Measurements from ENCODE around the gene BCAR1. TPM values are rescaled to one million over a fixed set of nuclear protein-coding genes. Genes with fewer than 3 reads are reported as not detected.
"Not testable (repeated sequence)": the region's sequence is repeated elsewhere in the genome, so short reads cannot be mapped to it uniquely, and the experiment has no call there.

BCAR1 gene
- total RNA-seq, 1 experiment from 2014 or later, result 58.6 TPM

DNA sequence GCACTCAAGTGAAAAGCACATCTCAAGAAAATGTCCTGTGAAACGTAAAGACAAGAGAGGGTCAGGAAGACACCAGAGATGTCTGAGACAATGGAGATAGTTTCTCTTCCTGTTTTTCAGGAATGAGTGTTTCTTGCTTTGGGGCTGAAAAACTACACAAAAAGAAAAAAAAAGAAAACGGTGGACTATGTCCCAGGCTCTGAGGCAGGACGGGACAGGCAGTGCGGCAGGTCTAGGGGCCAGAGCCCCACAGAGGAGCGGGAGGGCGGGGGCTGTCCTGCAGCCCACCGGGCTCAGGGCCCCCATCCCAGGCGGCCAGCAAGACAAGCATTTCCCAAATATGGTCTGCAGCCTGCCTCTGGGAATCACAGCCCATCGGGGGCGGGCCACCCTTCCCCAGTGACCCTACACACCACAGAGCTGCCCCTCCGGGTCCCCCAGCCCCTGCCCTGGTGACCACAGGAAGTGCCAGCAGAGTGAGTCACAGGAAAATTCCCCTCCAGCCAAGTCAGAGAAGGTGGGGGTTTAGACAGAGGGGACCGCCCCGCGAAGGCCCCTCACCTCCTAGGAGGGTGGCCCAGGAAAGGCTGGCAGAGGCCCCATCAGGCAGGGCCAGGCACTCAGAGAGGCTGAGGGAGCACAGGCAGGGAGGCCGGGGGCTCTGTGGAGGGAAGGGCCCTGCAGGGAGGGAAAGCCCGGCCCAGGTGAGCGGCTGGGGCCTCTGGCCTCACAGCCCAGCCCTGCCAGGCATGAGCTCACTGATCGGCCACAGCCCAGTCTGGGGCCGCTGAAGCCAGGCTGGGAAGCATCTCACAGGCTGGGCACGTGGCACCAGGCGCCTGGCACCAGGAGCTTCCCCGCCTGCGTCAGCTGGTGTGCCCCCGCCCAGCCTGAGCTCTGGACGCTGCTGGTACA lies 6.3 kb downstream of the BCAR1 start:
- intact Hi-C loops (cut with micrococcal nuclease), result loop anchor here (2.0 kb wide), 1 partner anchor 140 kb away; no protein-coding TSS in a partner anchor
- peaks cover 37% of the 10 kb centered on the region for H3K4me1 Mint-ChIP-seq (ENCODE audit: insufficient read depth, unreplicated experiment)

DNA sequence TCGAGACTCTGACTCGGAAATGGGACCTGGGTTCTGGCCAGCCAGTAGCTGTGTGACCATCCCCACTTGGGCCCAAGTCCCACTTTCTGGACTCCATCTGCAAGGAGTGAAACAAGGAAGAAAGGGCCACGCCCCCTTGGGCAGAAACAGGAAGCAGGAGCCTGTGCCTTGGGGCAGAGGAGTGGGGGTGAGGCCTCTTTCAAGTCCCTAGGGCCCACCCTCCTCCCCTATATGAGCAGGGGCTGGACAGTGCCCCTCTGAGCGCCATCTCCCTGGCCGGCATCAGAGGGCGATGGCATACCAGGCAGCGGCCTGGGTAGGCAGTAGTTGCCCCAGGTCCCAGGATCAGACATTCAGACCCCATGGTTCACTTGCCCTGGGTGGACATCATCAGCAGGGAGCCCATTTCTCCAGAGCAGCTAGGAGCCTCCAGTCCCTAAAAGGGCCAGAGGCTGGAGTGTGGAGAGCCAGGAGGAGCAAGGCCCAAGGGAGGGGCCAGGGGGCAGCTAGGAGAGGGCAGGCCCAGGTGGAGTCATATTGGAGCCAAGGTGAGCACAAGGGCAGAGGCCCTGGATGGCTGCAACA lies 7.1 kb downstream of the BCAR1 start:
- no TSS peak for BruUV-seq (replicated peaks)
- ChIA-PET POLR2A (interaction anchor here (0.6 to 2.2 kb wide), 7 partner anchors 10 to 194 kb away, joined by 3 to 8 read pairs (median 3); no protein-coding TSS in a partner anchor), CTCF (interaction anchor here (0.6 to 3.8 kb wide), 5 partner anchors 10 to 138 kb away, joined by 3 to 22 read pairs (median 4); no protein-coding TSS in a partner anchor)
- DNase-seq (ENCODE audit: unreplicated experiment), result no peak
- Mint-ChIP-seq H3K27me3 (ENCODE audit: insufficient read depth, unreplicated experiment) (no peaks in the 10 kb centered on the region), H3K4me3 (ENCODE audit: unreplicated experiment) (peak overlapping the region; percentile 22), H3K36me3 (ENCODE audit: insufficient read depth, unreplicated experiment) (peaks cover 35% of the 10 kb centered on the region), H3K4me1 (ENCODE audit: insufficient read depth, unreplicated experiment) (peaks cover 37% of the 10 kb centered on the region), H3K27ac (ENCODE audit: low read depth, unreplicated experiment) (peak overlapping the region; percentile 96), H3K9me3 (ENCODE audit: unreplicated experiment) (no peaks in the 10 kb centered on the region)
- intact Hi-C loops (cut with micrococcal nuclease), result loop anchor here (2.0 kb wide), 1 partner anchor 140 kb away; no protein-coding TSS in a partner anchor
- TF ChIP-seq, protein P1, sequence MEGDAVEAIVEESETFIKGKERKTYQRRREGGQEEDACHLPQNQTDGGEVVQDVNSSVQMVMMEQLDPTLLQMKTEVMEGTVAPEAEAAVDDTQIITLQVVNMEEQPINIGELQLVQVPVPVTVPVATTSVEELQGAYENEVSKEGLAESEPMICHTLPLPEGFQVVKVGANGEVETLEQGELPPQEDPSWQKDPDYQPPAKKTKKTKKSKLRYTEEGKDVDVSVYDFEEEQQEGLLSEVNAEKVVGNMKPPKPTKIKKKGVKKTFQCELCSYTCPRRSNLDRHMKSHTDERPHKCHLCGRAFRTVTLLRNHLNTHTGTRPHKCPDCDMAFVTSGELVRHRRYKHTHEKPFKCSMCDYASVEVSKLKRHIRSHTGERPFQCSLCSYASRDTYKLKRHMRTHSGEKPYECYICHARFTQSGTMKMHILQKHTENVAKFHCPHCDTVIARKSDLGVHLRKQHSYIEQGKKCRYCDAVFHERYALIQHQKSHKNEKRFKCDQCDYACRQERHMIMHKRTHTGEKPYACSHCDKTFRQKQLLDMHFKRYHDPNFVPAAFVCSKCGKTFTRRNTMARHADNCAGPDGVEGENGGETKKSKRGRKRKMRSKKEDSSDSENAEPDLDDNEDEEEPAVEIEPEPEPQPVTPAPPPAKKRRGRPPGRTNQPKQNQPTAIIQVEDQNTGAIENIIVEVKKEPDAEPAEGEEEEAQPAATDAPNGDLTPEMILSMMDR (IDR thresholded peaks at IDR 0.05; ENCODE audit: unreplicated experiment), result no peak

More for the DNA sequence above, 6.3 kb downstream of the BCAR1 start:
- ChIA-PET POLR2A (interaction anchor here (0.6 to 2.2 kb wide), 15 partner anchors 10 to 193 kb away, joined by 3 to 18 read pairs (median 3); partner anchors contain the start of gene CFDP1), CTCF (interaction anchor here (0.6 to 3.8 kb wide), 14 partner anchors 7 to 220 kb away, joined by 3 to 22 read pairs (median 4); partner anchors contain the start of gene TMEM170A)
- no peaks in the 10 kb centered on the region for H3K9me3 Mint-ChIP-seq (ENCODE audit: unreplicated experiment)
- peaks cover 31% of the 10 kb centered on the region for H3K36me3 Mint-ChIP-seq (ENCODE audit: insufficient read depth, unreplicated experiment)
- H3K27ac Mint-ChIP-seq (ENCODE audit: low read depth, unreplicated experiment), result peak overlapping the region; percentile 96
- H3K4me3 Mint-ChIP-seq (ENCODE audit: unreplicated experiment), result peak overlapping the region; percentile 45
- DNase-seq (ENCODE audit: unreplicated experiment), result peak; percentile 87
- no peaks in the 10 kb centered on the region for H3K27me3 Mint-ChIP-seq (ENCODE audit: insufficient read depth, unreplicated experiment)
- BruUV-seq (replicated peaks), result no TSS peak
- TF ChIP-seq, protein P1 (IDR thresholded peaks at IDR 0.05; ENCODE audit: unreplicated experiment), result no peak

DNA sequence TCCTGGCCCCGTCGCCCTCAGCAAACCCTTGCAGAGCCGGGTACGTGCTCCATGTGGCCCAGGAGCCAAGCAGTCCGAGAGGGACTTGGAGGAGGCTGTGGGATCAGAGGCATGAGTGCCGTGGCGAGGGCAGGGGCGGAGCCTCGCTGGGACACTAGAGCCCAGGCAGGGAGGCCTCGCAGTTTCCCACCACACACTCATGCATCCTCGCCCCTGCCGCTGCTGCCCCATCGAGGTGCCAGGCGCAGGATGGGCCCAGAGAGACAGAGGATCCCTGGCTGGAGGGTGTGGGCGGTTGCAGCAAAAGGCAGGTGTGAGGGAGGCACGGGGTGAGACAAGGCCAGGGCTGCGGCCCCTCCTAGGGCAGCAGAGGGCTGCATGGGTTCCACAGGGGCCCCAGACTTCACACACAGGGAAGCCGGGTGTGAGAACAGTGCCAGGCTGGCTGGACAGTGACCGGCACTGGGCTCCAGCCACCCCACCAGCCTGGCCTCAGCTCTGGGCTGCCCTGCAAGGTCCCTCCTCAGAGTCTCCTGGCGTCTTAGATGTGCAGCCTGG lies 7.7 kb downstream of the BCAR1 start:
- TF ChIP-seq, protein P1 (IDR thresholded peaks at IDR 0.05; ENCODE audit: unreplicated experiment), result no peak
- H3K27me3 Mint-ChIP-seq (ENCODE audit: insufficient read depth, unreplicated experiment), result no peaks in the 10 kb centered on the region
- H3K4me1 Mint-ChIP-seq (ENCODE audit: insufficient read depth, unreplicated experiment), result peaks cover 41% of the 10 kb centered on the region
- no peaks in the 10 kb centered on the region for H3K9me3 Mint-ChIP-seq (ENCODE audit: unreplicated experiment)
- peak overlapping the region; percentile 22 for H3K4me3 Mint-ChIP-seq (ENCODE audit: unreplicated experiment)
- intact Hi-C loops (cut with micrococcal nuclease), result loop anchor here (2.0 kb wide), 1 partner anchor 141 kb away; no protein-coding TSS in a partner anchor
- BruUV-seq (replicated peaks), result no TSS peak
- ChIA-PET POLR2A (interaction anchor here (0.6 to 0.8 kb wide), 3 partner anchors 17 to 114 kb away, joined by 3 to 4 read pairs (median 3); no protein-coding TSS in a partner anchor), CTCF (interaction anchor here (0.6 to 3.8 kb wide), 4 partner anchors 9 to 253 kb away, joined by 3 to 22 read pairs (median 3); no protein-coding TSS in a partner anchor)
- H3K36me3 Mint-ChIP-seq (ENCODE audit: insufficient read depth, unreplicated experiment), result peaks cover 35% of the 10 kb centered on the region
- peak overlapping the region; percentile 96 for H3K27ac Mint-ChIP-seq (ENCODE audit: low read depth, unreplicated experiment)
- DNase-seq (ENCODE audit: unreplicated experiment), result no peak

DNA sequence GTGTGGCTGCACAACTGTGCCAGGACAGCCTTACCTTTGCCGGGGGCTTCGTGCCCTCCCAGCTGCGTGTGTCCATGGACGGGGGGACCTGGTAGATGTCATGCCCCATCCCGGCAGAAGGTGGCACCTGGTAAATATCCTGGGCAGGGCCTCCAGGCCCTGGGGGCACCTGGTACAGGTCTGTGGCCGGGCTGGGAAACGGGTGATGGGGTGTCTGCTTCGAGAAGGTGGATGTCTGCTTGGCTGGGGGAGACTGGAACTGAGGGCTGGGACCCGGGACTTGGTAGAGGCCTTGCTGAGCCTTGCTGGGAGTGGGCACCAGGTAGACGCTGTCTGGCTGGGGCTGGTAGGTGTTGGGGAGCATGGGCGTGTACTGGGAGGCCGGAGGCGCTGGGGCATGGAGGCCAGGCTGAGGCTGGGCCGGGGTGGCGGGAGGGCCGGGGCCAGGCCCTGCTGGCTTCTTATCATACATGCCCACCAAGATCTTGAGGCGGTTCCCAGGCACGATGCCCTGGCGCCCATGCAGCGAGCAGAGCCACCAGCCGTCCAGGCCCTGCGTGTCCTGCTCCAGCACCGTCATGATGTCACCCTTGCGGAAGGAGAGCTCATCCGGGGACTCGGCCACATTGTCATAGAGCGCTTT lies 8.9 kb downstream of the BCAR1 start:
- H3K9me3 Mint-ChIP-seq (ENCODE audit: unreplicated experiment); DNase-seq (ENCODE audit: unreplicated experiment); intact Hi-C loops (cut with micrococcal nuclease); H3K27ac Mint-ChIP-seq (ENCODE audit: low read depth, unreplicated experiment); H3K27me3 Mint-ChIP-seq (ENCODE audit: insufficient read depth, unreplicated experiment); H3K4me3 Mint-ChIP-seq (ENCODE audit: unreplicated experiment): not testable (repeated sequence)
- peaks cover 41% of the 10 kb centered on the region for H3K4me1 Mint-ChIP-seq (ENCODE audit: insufficient read depth, unreplicated experiment)
- BruUV-seq (replicated peaks), result TSS peak; percentile 16
- POLR2A ChIA-PET, result interaction anchor here (0.6 kb wide), 2 partner anchors 16 to 29 kb away, joined by 3 to 4 read pairs; no protein-coding TSS in a partner anchor
- CTCF ChIA-PET, result interaction anchor here (0.8 to 3.8 kb wide), 2 partner anchors 8 to 10 kb away, joined by 5 to 22 read pairs; no protein-coding TSS in a partner anchor
- peaks cover 30% of the 10 kb centered on the region for H3K36me3 Mint-ChIP-seq (ENCODE audit: insufficient read depth, unreplicated experiment)

Data from MCF 10A (cell line).